ENCODE results near the gene MOB3A. TPM values are rescaled to one million over a fixed set of nuclear protein-coding genes. Genes with fewer than 3 reads are reported as not detected.
A peak's percentile ranks its signal among the peaks of the same experiment; 100 is the strongest.

The MOB3A gene
- total and polyA plus RNA-seq, 2 of the 8 experiments (the other 6 are each of a cell fraction or from before 2014, with no cell fraction given): 9.2 to 9.6 TPM

DNA sequence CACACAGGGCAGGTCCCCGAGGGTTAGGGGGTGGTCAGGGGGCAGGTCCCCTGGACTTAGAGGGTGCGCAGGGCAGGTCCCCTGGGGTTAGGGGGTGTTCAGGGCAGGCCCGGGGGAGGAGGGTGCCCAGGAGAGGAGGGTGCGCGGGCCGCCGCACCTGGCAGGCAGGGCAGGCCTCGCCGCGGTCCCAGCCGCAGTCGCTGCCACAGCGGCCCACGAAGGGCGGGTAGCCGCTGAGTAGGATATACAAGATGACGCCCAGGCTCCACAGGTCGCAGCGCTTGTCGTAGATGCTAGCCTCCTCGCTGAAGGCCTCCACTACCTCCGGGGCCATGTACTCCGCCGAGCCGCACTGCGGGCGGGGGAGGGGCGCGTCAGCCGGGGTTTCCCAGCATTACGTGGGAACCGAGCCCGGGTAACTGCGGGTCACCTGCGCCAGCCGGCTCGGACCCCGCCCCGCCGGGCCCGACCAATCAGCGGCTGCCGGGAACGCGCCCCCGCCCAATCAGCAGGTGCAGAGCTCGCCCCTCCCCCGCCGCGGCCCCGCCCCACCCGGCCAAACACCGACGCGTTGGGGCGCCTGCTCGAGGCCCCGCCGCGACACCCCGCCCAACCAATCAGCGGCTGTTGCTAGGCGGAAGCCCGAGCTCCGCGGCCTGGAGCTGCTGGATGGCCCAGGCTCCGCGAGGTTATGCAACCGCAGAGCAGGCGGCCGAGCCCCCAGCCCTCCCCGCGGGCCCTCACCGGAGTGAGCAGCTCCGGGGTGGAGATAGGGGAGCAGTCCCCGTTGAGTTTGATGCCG lies 54.2 kb downstream of the MOB3A start (continued):
- TF ChIP-seq EZH2 (IDR thresholded peaks at IDR 0.05; ENCODE audit: low read depth, low read length, severe bottlenecking) (no peak), TBP (IDR thresholded peaks at IDR 0.05; ENCODE audit: low read depth, low read length) (no peak), KDM5A (IDR thresholded peaks at IDR 0.05; ENCODE audit: low read length) (no peak), NANOG (IDR thresholded peaks at IDR 0.05; ENCODE audit: insufficient read depth, low read depth, low read length, poor library complexity, severe bottlenecking) (no peak), CHD1 (IDR thresholded peaks at IDR 0.05; ENCODE audit: low read depth, low read length) (no peak), SP4 (IDR thresholded peaks at IDR 0.05; ENCODE audit: low read length) (no peak), ZNF274 (IDR thresholded peaks at IDR 0.05; ENCODE audit: borderline replicate concordance, extremely low read depth, low read length) (no peak), SRF (IDR thresholded peaks at IDR 0.05; ENCODE audit: low read depth, low read length) (0 out of 2 replicates have a peak, but pooled peaks have one; percentile 3), GABPA (IDR thresholded peaks at IDR 0.05; ENCODE audit: borderline replicate concordance, insufficient read depth, low read length) (no peak), CBX8 (IDR thresholded peaks at IDR 0.05; ENCODE audit: borderline replicate concordance, low read depth, low read length) (no peak), TAF7 (optimal IDR thresholded peaks at IDR 0.05; ENCODE audit: borderline replicate concordance, low read depth, low read length) (no peak), KDM4A (IDR thresholded peaks at IDR 0.05; ENCODE audit: low read depth, low read length, severe bottlenecking) (peak; percentile 7), CBX5 (IDR thresholded peaks at IDR 0.05; ENCODE audit: low read depth, low read length) (no peak), FOSL1 (IDR thresholded peaks at IDR 0.05; ENCODE audit: insufficient read depth, low read depth, low read length) (no peak), SP1 (IDR thresholded peaks at IDR 0.05; ENCODE audit: low read depth, low read length) (peak; percentile 76), JUND (IDR thresholded peaks at IDR 0.05; ENCODE audit: low read length) (no peak; the same call in 1 of the 2 replicates), POLR2A (IDR thresholded peaks at IDR 0.05; ENCODE audit: control extremely low read depth in 1 of 2, low read depth in 2 of 2, low read length in 2 of 2) (peak in 1 of 2 experiments; percentile 55; a peak in 2 of 3 replicates), SIX5 (IDR thresholded peaks at IDR 0.05; ENCODE audit: low read depth, low read length) (no peak), EP300 (IDR thresholded peaks at IDR 0.05; ENCODE audit: borderline replicate concordance in 1 of 2, low read depth in 2 of 2, low read length in 2 of 2) (no peak; a peak in 1 of 3 replicates), SP2 (IDR thresholded peaks at IDR 0.05; ENCODE audit: low read length) (no peak; the same call in 1 of the 2 replicates), CREB1 (IDR thresholded peaks at IDR 0.05) (0 out of 2 replicates have a peak, but pooled peaks have one; percentile 23)
- TF ChIP-seq, protein P1, sequence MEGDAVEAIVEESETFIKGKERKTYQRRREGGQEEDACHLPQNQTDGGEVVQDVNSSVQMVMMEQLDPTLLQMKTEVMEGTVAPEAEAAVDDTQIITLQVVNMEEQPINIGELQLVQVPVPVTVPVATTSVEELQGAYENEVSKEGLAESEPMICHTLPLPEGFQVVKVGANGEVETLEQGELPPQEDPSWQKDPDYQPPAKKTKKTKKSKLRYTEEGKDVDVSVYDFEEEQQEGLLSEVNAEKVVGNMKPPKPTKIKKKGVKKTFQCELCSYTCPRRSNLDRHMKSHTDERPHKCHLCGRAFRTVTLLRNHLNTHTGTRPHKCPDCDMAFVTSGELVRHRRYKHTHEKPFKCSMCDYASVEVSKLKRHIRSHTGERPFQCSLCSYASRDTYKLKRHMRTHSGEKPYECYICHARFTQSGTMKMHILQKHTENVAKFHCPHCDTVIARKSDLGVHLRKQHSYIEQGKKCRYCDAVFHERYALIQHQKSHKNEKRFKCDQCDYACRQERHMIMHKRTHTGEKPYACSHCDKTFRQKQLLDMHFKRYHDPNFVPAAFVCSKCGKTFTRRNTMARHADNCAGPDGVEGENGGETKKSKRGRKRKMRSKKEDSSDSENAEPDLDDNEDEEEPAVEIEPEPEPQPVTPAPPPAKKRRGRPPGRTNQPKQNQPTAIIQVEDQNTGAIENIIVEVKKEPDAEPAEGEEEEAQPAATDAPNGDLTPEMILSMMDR (IDR thresholded peaks at IDR 0.05; ENCODE audit: control extremely low read depth in 1 of 3, insufficient read depth in 1 of 3, low read depth in 1 of 3, low read length in 3 of 3): no peak

Measured in H1 (cell line).